GM12801 (cell line): ENCODE results near the gene GMDS.

Experiments
- CTCF ChIP-seq: IDR thresholded peaks from one replicate; pipeline ENCODE4 v1.5.1; 2011; ENCODE audit warnings: control low read depth; ENCODE audit not compliant: insufficient read length; ENCODE audit errors: extremely low read depth

Gene GMDS

GRCh38 chr6:2097464-2097863, 147.9 kb downstream of the GMDS start:
- no peak for TF ChIP-seq CTCF

- no peak for TF ChIP-seq CTCF
Measured at GRCh38 chr6:2094642-2095041, 150.8 kb downstream of the GMDS start.

GRCh38 chr6:2086326-2086965, 159.0 kb downstream of the GMDS start:
- TF ChIP-seq CTCF = no peak

GRCh38 chr6:2085657-2086056, 159.7 kb downstream of the GMDS start:
- no peak for TF ChIP-seq CTCF

GRCh38 chr6:2081155-2082138, 164.0 kb downstream of the GMDS start:
- no peak for TF ChIP-seq CTCF

GRCh38 chr6:2078888-2079287, 166.5 kb downstream of the GMDS start:
- TF ChIP-seq CTCF = no peak

- no peak for TF ChIP-seq CTCF
Measured at GRCh38 chr6:2077826-2078225, 167.6 kb downstream of the GMDS start.
